Ishikawa (cell line): ENCODE data around the gene DIO2.

Source experiments
- CEBPB ChIP-seq: IDR thresholded peaks from 2 replicates; pipeline ENCODE4 v1.6.1; 2012
- CREB1 ChIP-seq: IDR thresholded peaks from 2 replicates; pipeline ENCODE4 v1.6.1; 2012; ENCODE audit warnings: low read depth
- EGR1 ChIP-seq: IDR thresholded peaks from 2 replicates; pipeline ENCODE4 v1.6.1; 2012
- EP300 ChIP-seq: IDR thresholded peaks from 2 replicates; pipeline ENCODE4 v1.6.1; 2012; ENCODE audit warnings: borderline replicate concordance
- FOXM1 ChIP-seq: IDR thresholded peaks from 2 replicates; pipeline ENCODE4 v1.6.1; 2012; ENCODE audit warnings: low read depth, borderline replicate concordance
- NFIC ChIP-seq: IDR thresholded peaks from 2 replicates; pipeline ENCODE4 v1.6.1; 2012
- RAD21 ChIP-seq: IDR thresholded peaks from 2 replicates; pipeline ENCODE4 v1.6.1; 2012; ENCODE audit warnings: low read depth
- TAF1 ChIP-seq: IDR thresholded peaks from 2 replicates; pipeline ENCODE4 v1.6.1; 2012; ENCODE audit warnings: low read depth, mild to moderate bottlenecking
- TCF12 ChIP-seq: IDR thresholded peaks from 2 replicates; pipeline ENCODE4 v1.6.1; 2012; ENCODE audit warnings: low read depth
- TEAD4 ChIP-seq: IDR thresholded peaks from 2 replicates; pipeline ENCODE4 v1.6.1; 2012
- YY1 ChIP-seq: IDR thresholded peaks from 2 replicates; pipeline ENCODE4 v1.6.1; 2012; ENCODE audit warnings: low read depth
- ZBTB7A ChIP-seq: IDR thresholded peaks from 2 replicates; pipeline ENCODE4 v1.6.1; 2012; ENCODE audit warnings: low read depth
- TF ChIP-seq, protein P1 (sequence below): IDR thresholded peaks from 2 replicates; pipeline ENCODE4 v1.6.1; 2012; ENCODE audit warnings: low read depth, mild to moderate bottlenecking
- TF ChIP-seq, protein P2 (sequence below): IDR thresholded peaks from 2 replicates; pipeline ENCODE4 v1.6.1; 2012
- TF ChIP-seq, protein P3 (sequence below): IDR thresholded peaks from 2 replicates; pipeline ENCODE4 v1.6.1; 2012

Gene DIO2

DNA sequence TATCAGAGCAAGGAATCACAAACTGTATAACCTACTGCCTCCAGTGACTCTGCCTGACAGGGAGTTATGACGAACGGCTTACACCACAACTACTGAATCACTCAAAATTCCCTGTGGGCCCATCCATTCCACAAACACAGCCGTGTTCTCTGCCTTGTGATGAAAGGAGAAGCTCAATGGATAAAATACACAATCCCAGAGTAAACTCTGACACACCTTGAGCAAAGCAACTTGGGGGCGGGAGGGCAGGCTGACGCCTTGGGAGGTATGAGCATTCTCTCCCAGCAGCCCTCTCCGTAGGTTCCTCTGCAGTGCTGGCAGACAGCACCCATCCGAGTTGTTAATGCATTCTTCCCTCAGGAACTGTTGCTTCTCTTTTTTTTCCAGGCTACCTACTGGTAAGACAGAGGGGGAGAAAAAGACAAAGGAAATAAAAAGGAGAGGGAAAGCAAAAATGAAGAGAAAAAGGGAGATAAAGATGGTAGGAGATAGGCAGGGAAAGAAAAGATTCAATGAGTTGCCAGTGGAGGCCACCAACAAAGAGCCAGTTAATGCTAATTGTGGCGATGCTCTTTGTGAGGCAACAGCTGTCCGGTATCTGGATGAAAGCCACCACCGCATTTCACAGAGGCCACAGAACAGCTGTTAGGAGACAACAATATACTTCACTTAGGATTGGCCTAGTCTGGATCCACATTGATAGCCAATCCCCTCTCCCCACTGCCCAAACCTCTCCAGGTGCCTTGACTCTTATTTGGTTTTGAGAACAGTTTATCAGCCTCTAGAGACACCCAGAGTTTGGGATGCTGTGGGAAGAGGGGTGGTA is 4.7 kb upstream of the DIO2 start:
- TF ChIP-seq, protein P1, sequence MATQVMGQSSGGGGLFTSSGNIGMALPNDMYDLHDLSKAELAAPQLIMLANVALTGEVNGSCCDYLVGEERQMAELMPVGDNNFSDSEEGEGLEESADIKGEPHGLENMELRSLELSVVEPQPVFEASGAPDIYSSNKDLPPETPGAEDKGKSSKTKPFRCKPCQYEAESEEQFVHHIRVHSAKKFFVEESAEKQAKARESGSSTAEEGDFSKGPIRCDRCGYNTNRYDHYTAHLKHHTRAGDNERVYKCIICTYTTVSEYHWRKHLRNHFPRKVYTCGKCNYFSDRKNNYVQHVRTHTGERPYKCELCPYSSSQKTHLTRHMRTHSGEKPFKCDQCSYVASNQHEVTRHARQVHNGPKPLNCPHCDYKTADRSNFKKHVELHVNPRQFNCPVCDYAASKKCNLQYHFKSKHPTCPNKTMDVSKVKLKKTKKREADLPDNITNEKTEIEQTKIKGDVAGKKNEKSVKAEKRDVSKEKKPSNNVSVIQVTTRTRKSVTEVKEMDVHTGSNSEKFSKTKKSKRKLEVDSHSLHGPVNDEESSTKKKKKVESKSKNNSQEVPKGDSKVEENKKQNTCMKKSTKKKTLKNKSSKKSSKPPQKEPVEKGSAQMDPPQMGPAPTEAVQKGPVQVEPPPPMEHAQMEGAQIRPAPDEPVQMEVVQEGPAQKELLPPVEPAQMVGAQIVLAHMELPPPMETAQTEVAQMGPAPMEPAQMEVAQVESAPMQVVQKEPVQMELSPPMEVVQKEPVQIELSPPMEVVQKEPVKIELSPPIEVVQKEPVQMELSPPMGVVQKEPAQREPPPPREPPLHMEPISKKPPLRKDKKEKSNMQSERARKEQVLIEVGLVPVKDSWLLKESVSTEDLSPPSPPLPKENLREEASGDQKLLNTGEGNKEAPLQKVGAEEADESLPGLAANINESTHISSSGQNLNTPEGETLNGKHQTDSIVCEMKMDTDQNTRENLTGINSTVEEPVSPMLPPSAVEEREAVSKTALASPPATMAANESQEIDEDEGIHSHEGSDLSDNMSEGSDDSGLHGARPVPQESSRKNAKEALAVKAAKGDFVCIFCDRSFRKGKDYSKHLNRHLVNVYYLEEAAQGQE: no peak
- TF ChIP-seq FOXM1 (no peak), EP300 (no peak), RAD21 (no peak), CREB1 (no peak), CEBPB (no peak), TEAD4 (no peak), NFIC (no peak), TAF1 (no peak), YY1 (no peak), ZBTB7A (no peak), EGR1 (no peak), TCF12 (no peak)
- TF ChIP-seq, protein P2, sequence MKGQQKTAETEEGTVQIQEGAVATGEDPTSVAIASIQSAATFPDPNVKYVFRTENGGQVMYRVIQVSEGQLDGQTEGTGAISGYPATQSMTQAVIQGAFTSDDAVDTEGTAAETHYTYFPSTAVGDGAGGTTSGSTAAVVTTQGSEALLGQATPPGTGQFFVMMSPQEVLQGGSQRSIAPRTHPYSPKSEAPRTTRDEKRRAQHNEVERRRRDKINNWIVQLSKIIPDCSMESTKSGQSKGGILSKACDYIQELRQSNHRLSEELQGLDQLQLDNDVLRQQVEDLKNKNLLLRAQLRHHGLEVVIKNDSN: no peak
- TF ChIP-seq, protein P3, sequence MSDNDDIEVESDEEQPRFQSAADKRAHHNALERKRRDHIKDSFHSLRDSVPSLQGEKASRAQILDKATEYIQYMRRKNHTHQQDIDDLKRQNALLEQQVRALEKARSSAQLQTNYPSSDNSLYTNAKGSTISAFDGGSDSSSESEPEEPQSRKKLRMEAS: no peak

DNA sequence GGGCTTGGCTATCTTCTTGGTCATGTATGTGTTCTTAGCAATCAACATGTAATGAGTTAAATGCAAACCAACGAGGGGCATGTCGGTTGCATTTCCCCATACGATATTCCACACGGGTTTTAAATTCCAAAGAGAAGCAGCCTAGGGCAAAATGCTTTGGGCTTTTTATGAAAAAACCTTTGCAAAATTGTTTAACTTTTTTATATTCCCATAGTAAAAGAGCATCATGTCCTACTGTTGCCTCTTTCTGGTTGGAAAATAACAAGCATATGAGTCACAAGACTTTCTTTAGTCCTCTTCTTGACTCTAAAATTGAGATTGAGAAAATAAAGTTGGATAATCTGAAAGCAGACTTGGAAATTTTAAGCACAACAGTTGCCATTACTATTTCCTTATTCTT is 3.8 kb upstream of the DIO2 start:
- TF ChIP-seq, protein P3: no peak

DNA sequence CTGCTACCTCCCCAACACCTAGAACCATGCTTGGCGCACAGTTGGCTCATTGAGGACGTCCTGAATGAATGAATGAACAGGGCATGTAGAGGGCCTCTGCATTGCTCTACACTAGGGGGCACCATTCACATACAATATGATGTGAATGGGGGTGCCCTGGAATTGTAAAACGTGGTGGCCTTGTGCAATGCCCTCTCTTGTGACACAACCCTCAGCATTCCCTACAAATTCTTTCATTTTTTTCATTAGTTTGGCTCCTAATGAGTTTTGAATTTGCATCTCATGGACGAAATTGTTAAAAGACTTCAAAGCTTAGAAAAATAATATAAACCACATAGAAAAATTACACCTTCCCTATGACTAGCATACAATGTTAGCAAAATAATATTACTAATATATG is 2.3 kb upstream of the DIO2 start:
- TF ChIP-seq ZBTB7A (no peak), CEBPB (peak; percentile 50; the same call in 1 of the 2 replicates), TEAD4 (no peak), RAD21 (peak; percentile 67), NFIC (no peak), CREB1 (no peak)

DNA sequence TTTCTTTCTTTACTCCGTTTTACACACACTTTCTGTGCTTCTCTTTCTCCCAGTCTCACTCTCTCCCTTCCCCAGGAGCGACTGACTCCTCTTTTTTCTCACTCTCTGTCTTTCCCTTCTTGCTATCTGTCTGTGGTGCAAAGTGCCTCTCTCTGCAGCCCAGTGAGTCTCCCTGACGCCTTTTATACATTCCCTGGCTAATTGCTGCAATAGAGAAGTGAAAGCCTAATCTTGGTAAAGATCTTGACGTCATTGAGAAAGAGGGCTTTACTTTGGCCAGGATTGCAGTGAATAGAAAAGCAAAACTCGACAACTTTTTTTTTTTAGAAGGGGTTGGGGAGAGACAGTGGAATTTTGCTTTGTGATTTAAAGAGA is 706 bp upstream of the DIO2 start:
- TF ChIP-seq, protein P3: no peak
- no peak for TF ChIP-seq EP300
- TF ChIP-seq, protein P1: no peak
- no peak for TF ChIP-seq TAF1

DNA sequence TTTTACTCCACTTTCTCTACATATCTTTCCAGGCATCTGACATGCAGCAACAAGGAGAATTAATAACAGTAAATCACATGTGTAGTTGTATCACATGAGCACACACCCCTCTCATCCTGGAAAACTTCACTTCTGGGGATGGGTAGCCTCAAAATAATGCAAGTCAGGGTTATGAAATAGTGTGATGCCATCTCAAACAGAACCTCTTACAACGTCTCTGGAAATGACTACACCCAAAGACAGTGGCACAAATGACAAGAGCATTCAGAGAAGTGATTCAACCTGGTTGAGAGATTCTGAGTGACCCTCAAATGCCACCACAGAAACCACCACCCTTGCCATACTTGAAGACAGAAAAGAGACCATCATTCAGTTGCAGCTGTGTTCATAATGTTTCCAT is 2.8 kb downstream of the DIO2 start:
- TF ChIP-seq TEAD4 (no peak), ZBTB7A (no peak)
- TF ChIP-seq, protein P3: no peak
- TF ChIP-seq, protein P1: no peak
